Hepatocyte (in vitro differentiated cells): Measurements from ENCODE around the gene SLC39A11. TPM values are rescaled to one million over a fixed set of nuclear protein-coding genes. Genes with fewer than 3 reads are reported as not detected.
"Not testable (repeated sequence)": the region's sequence is repeated elsewhere in the genome, so short reads cannot be mapped to it uniquely, and the experiment has no call there.

ENCODE experiments used
- DNase-seq: peaks from one replicate; pipeline ENCODE4 v3.0.0-alpha.2; 2016; ENCODE audit warnings: low spot score
- H2AFZ ChIP-seq: fragments of 200-600 bp; sonication (generic); 2 replicates; pipeline ENCODE4 v1.6.0; 2016; ENCODE audit warnings: antibody characterized with exemption, mild to moderate bottlenecking
- H3K27ac ChIP-seq: fragments of 200-600 bp; sonication (generic); 2 replicates; pipeline ENCODE4 v1.5.1; 2016; ENCODE audit warnings: mild to moderate bottlenecking
- H3K27me3 ChIP-seq: fragments of 200-600 bp; sonication (generic); 2 replicates; pipeline ENCODE4 v1.6.1; 2016
- H3K36me3 ChIP-seq: fragments of 200-600 bp; sonication (generic); replicated peaks from 2 replicates; pipeline ENCODE4 v1.5.1; 2016; ENCODE audit warnings: low read depth; ENCODE audit not compliant: insufficient read depth
- H3K4me1 ChIP-seq: fragments of 200-600 bp; sonication (generic); 2 replicates; pipeline ENCODE4 v1.5.1; 2016; ENCODE audit warnings: mild to moderate bottlenecking, moderate library complexity; ENCODE audit not compliant: insufficient read depth
- H3K4me2 ChIP-seq: fragments of 200-600 bp; sonication (generic); 2 replicates; pipeline ENCODE4 v1.6.0; 2016
- H3K4me3 ChIP-seq: fragments of 200-600 bp; sonication (generic); 2 replicates; pipeline ENCODE4 v1.5.1; 2016; ENCODE audit warnings: mild to moderate bottlenecking
- H3K79me2 ChIP-seq: fragments of 200-600 bp; sonication (generic); 2 replicates; pipeline ENCODE4 v1.6.0; 2017; ENCODE audit warnings: mild to moderate bottlenecking
- H3K9me2 ChIP-seq: fragments of 200-600 bp; sonication (generic); replicated peaks from 2 replicates; pipeline ENCODE4 v1.6.0; 2017; ENCODE audit warnings: mild to moderate bottlenecking; ENCODE audit not compliant: insufficient read depth
- H3K9me3 ChIP-seq: fragments of 200-600 bp; sonication (generic); 2 replicates; pipeline ENCODE4 v1.5.1; 2016; ENCODE audit warnings: low read depth, mild to moderate bottlenecking
- H4K20me1 ChIP-seq: fragments of 200-600 bp; sonication (generic); 2 replicates; pipeline ENCODE4 v1.6.0; 2016; ENCODE audit warnings: mild to moderate bottlenecking; ENCODE audit not compliant: insufficient read depth, poor library complexity, severe bottlenecking
- EZH2 ChIP-seq: fragments of 200-600 bp; sonication (generic); IDR thresholded peaks from 2 replicates; pipeline ENCODE4 v1.6.1; 2016; ENCODE audit warnings: antibody characterized with exemption, mild to moderate bottlenecking, borderline replicate concordance
- EZH2phosphoT487 ChIP-seq: fragments of 200-600 bp; sonication (generic); IDR thresholded peaks from one replicate; pipeline ENCODE4 v1.6.1; 2018; ENCODE audit warnings: antibody characterized with exemption, mild to moderate bottlenecking, low read depth, moderate library complexity; ENCODE audit not compliant: unreplicated experiment, severe bottlenecking
- WGBS: methylation state at CpG from one replicate; pipeline ENCODE4 v1.1.6; 2016; ENCODE audit warnings: low lambda C conversion rate; ENCODE audit errors: missing lambda C conversion rate; 5-methylcytosine and 5-hydroxymethylcytosine counted together
- polyA plus RNA-seq: library from polyadenylated mRNA; unstranded; fragments of >200 nt; fragmentation: Nextera tagmentation; extraction: Ambion mirVana; gene quantifications from 2 replicates; pipeline ENCODE4 v1.2.1, GENCODE V29; 2016
- total RNA-seq: library from RNA; depleted of rRNA; stranded (reverse); fragments of >200 nt; gene quantifications from 2 replicates; pipeline ENCODE4 v1.2.3, GENCODE V29; 2014
- TF ChIP-seq, protein P1 (sequence below): fragments of 200-600 bp; sonication (generic); IDR thresholded peaks from 2 replicates; pipeline ENCODE4 v1.5.1; 2016; ENCODE audit warnings: antibody characterized with exemption, mild to moderate bottlenecking; ENCODE audit not compliant: poor library complexity

SLC39A11 gene
- total and polyA plus RNA-seq, 2 experiments from 2014 or later: 37.7 to 39.1 TPM

DNA sequence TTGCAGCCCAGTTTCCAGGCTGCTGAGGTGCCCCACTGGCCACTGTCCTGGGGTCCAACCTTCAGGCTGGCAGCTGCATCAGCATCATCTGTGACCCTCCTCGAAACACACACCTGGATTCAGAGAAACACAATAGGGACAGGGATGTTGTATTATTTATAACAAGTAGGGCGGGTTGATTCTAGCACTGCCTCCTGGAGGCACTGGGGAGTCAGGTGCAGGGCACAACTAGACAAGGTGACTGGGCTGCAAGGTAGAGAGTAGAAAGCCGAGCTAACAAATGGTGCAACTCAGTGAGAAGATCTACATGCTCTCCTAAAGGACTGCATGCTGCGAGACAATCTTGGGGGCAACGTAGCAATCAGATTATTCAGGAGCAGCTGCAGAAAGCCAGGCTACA, 317.3 kb downstream of the SLC39A11 start:
- Histone ChIP-seq H3K9me2 (no peaks in the 10 kb centered on the region), H3K79me2 (no peaks in the 10 kb centered on the region), H3K9me3 (no peaks in the 10 kb centered on the region), H3K36me3 (no peaks in the 10 kb centered on the region), H3K27me3 (no peaks in the 10 kb centered on the region), H3K4me1 (no peaks in the 10 kb centered on the region), H2AFZ (no peak overlapping the region), H3K27ac (no peak overlapping the region), H3K4me2 (no peak overlapping the region), H4K20me1 (no peaks in the 10 kb centered on the region), H3K4me3 (no peak overlapping the region)
- no peak for TF ChIP-seq EZH2
- TF ChIP-seq, protein P1, sequence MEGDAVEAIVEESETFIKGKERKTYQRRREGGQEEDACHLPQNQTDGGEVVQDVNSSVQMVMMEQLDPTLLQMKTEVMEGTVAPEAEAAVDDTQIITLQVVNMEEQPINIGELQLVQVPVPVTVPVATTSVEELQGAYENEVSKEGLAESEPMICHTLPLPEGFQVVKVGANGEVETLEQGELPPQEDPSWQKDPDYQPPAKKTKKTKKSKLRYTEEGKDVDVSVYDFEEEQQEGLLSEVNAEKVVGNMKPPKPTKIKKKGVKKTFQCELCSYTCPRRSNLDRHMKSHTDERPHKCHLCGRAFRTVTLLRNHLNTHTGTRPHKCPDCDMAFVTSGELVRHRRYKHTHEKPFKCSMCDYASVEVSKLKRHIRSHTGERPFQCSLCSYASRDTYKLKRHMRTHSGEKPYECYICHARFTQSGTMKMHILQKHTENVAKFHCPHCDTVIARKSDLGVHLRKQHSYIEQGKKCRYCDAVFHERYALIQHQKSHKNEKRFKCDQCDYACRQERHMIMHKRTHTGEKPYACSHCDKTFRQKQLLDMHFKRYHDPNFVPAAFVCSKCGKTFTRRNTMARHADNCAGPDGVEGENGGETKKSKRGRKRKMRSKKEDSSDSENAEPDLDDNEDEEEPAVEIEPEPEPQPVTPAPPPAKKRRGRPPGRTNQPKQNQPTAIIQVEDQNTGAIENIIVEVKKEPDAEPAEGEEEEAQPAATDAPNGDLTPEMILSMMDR: no peak
- TF ChIP-seq EZH2phosphoT487: no peak
- 96% methylated on average over 5 of the region's 5 CpGs for WGBS
- no peak for DNase-seq

DNA sequence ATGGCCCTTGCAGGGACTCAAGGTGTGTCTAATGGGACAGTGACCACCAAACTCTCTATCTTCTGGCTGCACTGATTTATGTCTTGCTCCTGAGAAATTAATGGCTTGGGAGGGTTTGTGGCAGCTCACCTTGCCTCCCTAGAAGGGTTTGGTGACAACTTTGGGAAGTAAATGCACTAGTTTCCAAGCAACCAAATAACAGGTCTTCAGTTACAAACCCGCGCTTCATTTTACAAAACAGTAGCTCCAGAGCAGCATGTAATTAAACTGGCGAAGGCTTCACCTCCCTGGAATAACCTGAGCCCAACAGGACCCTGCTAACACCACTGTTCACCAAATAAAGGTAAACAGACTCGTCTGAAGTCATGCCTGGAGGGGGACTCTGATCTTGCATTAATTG, 318.3 kb downstream of the SLC39A11 start:
- 81% methylated on average over 4 of the region's 4 CpGs for WGBS
- DNase-seq: no peak
- Histone ChIP-seq H3K9me3 (no peaks in the 10 kb centered on the region), H3K27ac (no peak overlapping the region), H4K20me1 (no peaks in the 10 kb centered on the region), H3K36me3 (no peaks in the 10 kb centered on the region), H2AFZ (no peak overlapping the region), H3K4me2 (no peak overlapping the region), H3K4me3 (no peak overlapping the region), H3K79me2 (no peaks in the 10 kb centered on the region), H3K4me1 (no peaks in the 10 kb centered on the region), H3K27me3 (no peaks in the 10 kb centered on the region), H3K9me2 (no peaks in the 10 kb centered on the region)
- TF ChIP-seq EZH2phosphoT487 (no peak), EZH2 (no peak)
- TF ChIP-seq, protein P1: no peak

DNA sequence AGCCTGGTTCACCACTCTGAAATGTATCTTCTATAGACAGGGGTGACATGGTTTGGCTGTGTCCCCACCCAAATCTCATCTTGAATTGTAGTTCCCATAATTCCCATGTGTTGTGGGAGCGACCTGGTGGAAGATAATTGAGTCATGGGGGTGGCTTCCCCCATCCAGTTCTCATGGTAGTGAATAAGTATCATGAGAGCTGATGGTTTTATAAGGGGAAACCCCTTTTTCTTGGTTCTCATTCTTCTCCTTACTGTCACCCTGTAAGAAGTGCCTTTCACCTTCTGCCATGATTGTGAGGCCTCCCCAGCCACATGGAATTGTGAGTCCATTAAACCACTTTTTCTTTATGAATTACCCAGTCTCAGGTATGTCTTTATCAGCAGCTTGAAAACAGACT, 319.3 kb downstream of the SLC39A11 start:
- not testable (repeated sequence) for H3K4me2 ChIP-seq, DNase-seq, H2AFZ ChIP-seq, H4K20me1 ChIP-seq, H3K27ac ChIP-seq, H3K36me3 ChIP-seq, H3K27me3 ChIP-seq, H3K9me2 ChIP-seq, H3K79me2 ChIP-seq, H3K9me3 ChIP-seq, H3K4me3 ChIP-seq, H3K4me1 ChIP-seq
- WGBS: 100% methylated on average over 1 of the region's 1 CpG

DNA sequence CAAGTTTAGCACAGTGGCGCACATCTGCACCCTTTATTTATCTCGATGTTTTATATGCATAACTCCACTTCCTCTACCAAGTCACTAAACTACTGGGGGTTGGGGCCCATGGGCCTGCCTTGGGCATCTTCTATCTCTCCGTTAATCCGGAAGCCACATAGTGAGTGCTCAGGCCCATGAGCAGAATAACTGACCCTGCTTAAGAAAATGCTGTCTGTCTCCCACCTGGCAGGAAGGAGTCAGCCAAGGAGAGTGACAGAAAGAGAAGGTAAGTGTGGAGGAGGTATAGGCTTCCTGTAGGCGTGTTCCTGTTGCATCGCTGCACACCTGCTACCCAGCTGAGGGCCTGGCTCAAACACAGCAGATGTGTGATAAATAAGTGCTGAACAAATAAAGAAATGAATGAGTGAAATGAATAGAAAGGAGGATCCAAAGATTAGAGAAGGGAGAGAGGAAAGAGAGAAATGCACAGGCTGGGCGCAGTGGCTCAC, 320.1 kb downstream of the SLC39A11 start:
- WGBS: 92% methylated on average over 7 of the region's 7 CpGs
- H3K36me3 ChIP-seq: no peaks in the 10 kb centered on the region
- no peaks in the 10 kb centered on the region for H3K4me1 ChIP-seq
- TF ChIP-seq EZH2: no peak
- TF ChIP-seq EZH2phosphoT487: no peak
- TF ChIP-seq, protein P1: no peak
- H4K20me1 ChIP-seq: no peaks in the 10 kb centered on the region
- H3K9me3 ChIP-seq: no peaks in the 10 kb centered on the region
- H3K4me3 ChIP-seq: no peak overlapping the region
- H3K27me3 ChIP-seq: no peaks in the 10 kb centered on the region
- no peak for DNase-seq
- H3K9me2 ChIP-seq: no peaks in the 10 kb centered on the region
- H2AFZ ChIP-seq: no peak overlapping the region
- no peak overlapping the region for H3K4me2 ChIP-seq
- no peaks in the 10 kb centered on the region for H3K79me2 ChIP-seq
- H3K27ac ChIP-seq: no peak overlapping the region
